T-helper 2 cell (primary cell): ENCODE measurements around the gene MAP3K1.
"Not testable (repeated sequence)": the region's sequence is repeated elsewhere in the genome, so short reads cannot be mapped to it uniquely, and the experiment has no call there.

Experiments
- DNase-seq, 5 experiments: peaks; one replicate each; pipeline versions ENCODE4 v3.0.0 to v3.0.0-alpha.2; 2012 to 2022
- total RNA-seq, 2 donors: gene quantifications; one replicate each; lab custom pipeline; 2026; lab: John Stamatoyannopoulos, UW

MAP3K1 gene
- total RNA-seq, result 324 to 459 reads per million in 2 donors

DNA sequence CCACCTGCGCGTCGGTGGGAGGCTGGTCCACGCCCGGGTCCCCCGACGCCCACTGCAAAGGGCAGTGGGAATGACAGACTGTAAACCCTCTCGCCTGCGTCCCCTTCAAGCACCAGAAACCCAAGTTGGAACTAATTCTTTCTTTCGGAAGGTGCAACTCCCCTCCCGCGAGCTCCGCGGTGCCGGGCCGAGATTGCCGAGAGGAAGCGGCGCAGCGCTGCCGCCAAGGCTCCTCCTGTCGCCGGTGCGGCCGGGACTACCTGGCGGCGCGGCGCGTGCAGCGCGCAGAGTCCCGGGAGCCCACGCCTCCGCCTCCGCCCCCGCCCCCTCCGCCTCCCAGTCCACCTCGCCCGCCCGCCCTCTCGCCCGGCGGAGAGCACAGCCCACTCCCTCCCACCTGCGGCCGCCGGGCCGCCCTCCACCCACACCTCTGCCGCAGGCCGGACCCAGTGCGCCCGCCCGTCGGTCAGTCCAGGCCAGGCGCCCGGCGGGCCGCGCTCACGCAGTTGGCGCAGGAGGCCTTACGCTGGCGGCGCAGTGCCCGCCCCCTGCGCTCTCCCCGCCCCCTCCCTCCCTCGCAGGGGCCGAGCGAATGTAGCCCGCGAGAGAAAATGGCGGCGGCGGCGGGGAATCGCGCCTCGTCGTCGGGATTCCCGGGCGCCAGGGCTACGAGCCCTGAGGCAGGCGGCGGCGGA lies at the start of gene MAP3K1:
Gene MAP3K1, plus strand, starts transcription at position 587 of the 695 bp plus-strand sequence. Its CDS starts 25 bp downstream, at position 612.
- peak; percentile 66 to 94 (median 77) for DNase-seq

DNA sequence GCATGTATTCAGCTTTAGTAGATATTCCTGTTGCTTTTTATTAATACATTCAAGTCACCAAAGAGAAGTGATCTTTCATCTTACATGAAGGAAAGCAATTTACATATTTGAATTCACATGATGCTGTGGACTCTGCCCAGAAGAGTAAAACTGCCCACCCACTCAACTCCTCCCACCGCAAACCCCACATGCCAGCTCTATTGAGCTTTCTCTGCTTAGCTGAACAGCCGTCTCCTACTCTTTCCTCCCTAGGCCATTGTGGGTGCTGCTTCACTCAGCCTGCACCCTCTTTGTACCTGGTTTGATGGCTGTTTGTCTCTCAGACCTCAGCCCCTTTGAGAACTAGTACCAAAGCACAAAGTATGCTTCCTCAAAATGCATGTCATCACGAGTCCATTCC lies 48.4 kb upstream of the MAP3K1 start:
- no peak for DNase-seq

DNA sequence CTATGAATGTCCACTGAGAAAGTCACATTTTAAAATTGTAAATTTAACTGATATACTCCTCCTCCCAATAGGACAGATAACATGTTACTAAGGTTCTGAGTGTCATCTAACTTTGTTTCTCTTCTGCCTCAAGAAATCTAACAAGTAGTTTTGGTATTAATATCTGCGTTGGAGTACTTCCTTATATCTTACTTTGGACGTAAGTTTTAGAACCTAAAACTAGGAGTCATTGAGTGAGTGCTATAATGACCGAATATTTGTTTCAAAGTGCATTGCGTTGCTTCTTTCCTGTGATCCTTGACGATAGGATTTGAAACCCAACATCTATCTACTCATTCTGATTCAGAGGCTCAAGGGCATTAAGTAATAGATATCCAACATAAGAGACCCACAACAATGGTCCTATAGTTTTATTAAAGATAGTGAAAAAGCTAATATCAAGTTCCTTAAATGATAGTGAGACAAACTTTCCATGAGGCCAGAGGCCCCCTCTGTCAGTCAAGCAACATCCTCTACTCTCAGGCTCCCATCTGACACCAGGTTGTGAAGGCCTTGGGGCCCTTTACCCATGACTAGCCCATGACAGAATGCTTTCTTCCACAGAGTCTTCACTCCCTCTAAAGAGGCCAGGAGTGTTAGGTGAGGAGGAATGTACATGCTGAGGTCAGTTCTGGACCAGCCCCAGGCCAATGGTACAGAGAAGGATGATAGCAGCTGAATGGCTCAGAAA lies 45.3 kb upstream of the MAP3K1 start:
- DNase-seq, result no peak

DNA sequence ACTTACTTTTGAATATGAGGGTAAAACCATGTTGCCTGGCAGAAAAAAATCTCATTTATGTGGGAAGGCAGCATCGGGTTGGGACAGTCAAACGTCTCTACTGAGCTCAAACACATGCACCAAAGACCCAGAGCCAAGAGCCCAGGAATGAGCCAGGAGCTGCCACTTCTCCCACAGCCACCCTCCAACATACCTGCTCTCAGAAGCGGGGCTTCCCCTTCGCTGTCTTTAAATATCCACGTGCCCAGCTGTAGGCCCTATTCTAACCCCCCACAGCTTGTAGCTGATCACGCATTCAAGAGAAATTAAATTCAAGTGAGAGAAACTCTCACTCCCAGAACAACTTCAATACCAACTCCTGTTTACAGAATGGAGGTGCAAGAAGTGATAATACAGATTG lies 42.6 kb upstream of the MAP3K1 start:
- DNase-seq, result no peak

DNA sequence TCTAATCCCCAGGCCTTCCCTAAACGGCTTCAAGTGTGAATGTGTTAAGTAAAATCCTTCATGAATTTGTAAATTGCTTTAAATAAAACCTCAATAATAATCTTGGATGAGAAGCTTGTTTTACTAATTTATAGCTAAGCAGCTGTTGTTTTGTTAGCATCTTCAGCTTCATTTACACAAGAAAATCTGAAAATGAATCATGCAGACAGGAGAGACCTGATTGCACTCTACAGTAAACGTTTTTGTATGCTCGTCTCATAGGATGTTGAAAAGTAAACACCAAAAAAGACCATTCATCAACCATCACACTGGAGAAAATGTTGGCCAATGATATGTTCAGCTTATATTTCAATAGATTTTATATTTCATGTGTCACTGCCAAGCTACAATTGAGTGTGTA lies 40.4 kb upstream of the MAP3K1 start:
- DNase-seq, result no peak

DNA sequence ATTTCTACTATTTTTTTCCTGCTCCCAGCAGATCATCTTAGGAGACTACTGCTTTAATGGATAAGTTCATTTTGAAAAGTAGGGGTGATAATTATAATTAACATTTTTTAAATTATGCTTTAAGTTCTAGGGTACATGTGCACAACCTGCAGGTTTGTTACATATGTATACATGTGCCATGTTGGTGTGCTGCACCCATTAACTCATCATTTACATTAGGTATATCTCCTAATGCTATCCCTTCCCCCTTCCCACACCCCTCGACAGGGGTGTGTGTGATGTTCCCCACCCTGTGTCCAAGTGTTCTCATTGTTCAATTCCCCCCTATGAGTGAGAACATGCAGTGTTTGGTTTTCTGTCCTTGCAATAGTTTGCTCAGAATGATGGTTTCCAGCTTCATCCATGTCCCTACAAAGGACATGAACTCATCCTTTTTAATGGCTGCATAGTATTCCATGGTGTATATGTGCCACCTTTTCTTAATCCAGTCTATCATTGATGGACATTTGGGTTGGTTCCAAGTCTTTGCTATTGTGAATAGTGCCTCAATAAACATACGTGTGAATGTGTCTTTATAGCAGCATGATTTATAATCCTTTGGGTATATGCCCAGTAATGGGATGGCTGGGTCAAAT lies 39.0 kb upstream of the MAP3K1 start:
- not testable (repeated sequence) for DNase-seq

DNA sequence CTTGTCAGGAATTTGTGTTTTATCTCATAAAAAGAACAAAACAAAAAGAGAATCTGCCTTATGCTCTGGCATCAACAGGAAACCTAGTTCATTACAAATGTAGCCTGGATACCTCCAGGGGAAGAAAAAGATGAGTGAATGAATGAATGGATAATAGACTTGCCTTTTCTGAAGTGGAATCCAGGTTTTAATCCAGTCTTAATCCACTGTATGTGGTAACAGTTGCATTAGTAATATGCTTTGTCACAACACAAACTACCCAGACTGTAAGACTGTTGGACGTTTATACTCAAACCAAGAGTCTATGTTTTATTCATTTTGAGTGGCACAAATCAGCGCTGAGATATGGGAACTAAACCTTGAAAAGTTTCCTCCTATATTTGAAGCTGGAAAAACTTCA lies 32.1 kb upstream of the MAP3K1 start:
- DNase-seq, result no peak

DNA sequence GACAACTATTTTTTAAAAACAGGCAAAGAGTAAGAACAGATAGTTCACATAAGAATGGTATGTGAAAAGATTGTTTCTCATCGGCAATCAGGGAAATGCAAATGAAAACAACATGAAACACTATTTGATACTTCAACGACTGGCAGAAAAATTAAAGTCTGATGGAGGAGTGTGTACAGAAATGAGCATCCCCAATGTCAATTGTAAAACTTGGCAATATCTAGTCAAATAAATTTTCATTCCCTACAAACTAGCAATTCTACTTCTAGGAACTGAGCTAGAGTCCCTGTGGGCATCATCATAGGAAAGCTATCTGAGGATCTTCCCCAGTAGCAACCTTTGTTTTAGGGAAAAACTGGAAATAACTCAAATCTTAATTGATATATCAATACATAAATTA lies 29.0 kb upstream of the MAP3K1 start:
- no peak for DNase-seq

DNA sequence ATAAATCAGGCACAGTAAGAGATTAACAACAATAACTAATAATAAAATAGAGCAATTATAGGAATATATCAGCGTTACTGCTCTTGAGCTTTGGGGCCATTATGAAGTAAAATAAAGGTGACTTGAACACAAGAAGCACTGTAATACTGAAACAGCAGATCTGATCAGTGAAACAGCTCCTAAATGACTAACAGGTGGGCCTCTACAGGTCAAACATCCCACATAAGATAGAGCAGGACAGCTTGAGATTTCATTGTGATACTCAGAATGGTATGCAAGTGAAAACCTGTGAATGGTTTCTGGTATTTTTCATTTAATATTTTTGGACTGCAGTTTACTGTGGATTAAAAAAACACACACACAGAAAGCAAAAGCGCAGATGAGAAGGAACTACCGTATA lies 24.0 kb upstream of the MAP3K1 start:
- DNase-seq, result peak in 1 of 5 experiments; percentile 87

DNA sequence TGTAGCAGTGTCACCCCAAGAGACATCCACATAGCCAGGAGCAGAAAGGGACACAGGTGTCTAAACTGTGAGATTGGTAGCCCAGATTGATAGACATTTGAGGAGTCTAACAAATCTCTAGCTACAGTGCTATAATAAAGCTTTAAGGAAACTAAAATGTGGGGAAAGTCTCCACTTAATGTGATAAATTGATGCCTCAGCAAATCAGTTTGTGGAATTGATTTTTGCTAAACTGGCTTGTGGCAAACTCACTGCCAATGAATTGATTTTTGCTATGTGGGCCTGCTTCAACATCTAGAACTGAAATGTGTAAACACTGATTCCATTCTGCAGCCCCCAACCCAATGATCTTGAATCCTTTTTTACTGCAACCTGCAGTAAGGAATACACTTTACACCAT lies 16.8 kb upstream of the MAP3K1 start:
- DNase-seq, result no peak

DNA sequence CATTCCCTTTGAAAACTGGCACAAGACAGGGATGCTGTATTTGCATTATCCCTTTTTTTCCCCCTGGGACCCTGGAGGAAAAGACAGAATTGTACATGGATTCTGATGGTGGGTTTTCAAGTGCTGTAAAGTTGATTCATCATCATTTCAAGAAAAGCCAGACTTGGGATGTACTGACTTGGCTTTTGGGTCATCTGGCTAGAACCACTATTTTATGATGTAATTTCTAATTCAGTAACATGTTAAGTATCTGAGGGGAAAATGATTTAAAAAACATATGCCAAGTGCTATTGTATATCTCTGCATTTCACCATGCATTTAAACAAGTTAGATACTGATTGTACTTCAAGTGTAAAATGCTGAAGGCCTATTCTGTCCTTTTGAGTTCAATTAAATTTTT lies 15.2 kb upstream of the MAP3K1 start:
- no peak for DNase-seq

DNA sequence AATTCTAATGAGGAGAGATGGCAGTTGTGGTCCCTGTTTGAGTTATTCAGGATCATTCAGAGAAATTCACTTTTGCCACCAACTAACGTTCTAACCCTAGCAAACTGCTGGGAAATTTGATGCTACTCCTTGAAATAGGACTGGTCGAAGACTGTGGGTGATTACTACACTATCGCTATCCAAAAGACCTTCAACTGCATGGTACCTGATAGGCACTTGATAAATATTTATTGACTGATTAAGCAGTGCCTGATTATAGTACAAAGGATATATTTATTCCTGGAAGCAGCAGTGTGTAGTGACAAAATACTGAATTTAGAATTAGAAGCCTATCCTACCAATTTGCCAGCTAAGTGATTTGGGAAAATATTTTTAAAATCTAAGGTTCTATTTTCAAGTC lies 14.1 kb upstream of the MAP3K1 start:
- no peak for DNase-seq

DNA sequence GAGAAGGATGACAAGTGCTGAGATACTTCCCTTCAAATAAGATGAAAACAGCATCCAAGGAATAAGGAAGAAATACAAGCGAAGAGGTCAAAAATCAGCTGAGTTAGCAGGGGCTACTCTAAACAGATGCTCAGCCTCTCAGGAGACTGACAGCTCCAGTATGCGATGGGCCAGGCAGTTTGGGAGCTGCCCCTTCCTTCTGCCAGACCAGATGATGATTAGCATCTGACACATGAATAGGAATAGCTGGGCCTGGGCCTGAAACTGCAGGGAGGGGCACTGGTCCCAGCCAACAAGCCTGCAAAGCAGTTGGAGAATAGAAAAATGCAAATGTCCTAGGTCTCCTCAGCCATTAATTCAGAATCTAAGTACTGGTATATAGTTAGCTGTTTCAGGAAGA lies 13.1 kb upstream of the MAP3K1 start:
- DNase-seq, result no peak

DNA sequence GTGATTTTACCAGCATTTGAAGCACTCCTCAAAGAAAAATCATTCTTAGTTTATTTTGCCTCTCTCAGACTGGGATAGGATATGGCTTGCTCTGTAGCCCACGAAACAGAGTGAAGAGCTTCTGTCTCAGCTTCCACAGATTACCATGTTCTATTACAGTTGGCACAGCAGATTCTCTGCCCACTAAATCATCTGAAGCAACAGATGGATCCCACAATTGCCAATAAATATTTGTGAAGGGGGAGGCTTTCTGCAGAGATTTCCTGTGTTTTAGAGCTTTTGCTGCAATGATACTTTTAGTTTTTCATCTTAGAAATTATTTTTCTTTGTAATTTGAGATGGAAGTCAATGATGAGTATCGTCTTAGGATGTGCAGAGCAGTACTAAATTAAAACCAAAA lies 12.3 kb upstream of the MAP3K1 start:
- DNase-seq, result no peak

DNA sequence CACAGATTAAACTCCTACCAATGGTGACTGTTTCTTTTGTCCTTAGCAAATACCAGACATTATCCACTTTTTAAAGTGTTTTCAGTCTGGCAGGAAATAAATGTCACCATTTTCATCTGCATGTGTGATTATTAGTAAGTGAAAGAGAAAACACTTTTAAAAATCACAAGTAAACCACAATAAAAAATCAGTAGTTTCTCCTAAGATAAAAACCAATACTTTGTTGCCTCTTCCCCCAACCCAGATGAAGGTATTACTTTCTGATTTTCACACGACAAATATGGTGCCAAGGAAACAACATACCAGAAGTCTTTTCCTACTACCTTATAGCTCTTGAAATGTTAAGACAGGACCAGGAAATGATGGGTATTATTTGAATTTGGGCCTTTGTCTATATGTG lies 11.5 kb upstream of the MAP3K1 start:
- DNase-seq, result peak in 1 of 5 experiments; percentile 27

DNA sequence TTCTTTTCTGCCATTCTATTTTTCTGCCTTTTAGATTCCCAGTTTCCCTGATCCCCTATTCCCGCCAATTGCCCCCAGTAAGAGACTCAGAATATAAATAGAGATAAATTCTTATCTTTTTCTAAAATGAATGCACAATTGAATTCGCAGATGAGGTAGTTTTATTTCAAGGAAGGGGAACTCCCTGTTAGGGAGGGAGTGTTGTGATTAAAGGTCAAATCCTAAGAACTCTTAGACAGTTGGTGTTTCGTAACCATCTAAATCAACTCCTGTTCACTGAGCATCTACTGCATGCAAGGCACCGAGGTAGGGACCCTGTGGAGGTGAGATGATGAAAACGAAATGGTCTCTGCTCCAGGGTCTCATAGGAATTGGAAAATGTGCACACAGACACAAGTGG lies 7.7 kb upstream of the MAP3K1 start:
- no peak for DNase-seq

DNA sequence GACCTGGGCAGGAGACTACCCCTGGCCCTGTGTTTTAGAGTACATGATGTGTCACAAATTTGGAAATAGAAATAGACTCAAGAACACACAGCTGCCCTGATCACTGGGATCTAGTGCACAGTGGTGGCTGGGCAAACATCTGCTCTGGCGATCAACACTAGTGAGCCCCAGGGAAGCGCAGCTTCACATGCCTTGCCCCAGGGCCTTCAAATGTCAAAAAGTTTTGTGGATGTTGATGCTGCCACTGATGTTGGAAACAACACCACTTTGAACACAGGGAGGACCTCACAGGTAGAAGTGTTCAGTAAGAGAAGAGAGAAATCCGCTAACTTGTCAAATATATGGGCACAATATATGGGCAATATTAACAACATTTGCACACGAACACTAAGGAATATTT lies 7.1 kb upstream of the MAP3K1 start:
- DNase-seq, result no peak

DNA sequence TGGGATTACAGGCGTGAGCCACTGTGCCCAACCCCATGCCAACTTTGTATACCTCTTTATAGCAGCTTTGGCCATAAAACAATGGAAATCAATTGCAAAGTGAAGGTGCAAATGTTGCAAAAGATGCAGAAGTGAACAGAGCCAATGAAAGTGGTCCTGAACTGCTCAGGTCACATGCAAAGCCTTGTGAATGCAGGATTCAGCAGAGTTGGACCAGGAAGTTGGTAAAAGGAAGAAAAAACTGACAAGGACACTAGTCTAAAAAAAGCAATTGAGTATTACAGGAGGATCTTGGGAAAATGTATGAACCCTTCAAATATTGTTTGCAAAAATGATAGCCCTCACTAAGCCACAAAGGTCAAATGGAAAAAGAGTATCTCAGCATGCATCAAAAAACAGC lies 4.5 kb upstream of the MAP3K1 start:
- DNase-seq, result no peak

DNA sequence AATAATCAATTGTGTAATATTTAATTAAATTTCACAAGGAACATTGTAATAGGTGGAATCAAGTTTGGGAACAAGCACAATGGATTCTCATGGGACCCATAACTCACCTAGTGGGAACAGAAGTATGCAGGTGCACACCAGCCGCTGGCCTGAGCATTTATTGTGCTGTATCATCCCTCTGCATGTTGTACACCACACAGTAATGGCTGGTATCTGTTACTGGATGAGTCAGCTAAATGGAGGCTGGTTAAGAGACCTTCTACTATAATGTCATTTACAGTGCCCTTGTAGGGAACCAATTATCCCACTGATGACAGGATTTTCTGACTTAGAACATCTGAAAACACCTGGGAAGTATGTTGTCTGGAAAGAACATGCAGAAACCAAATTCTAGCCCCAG lies 3.2 kb upstream of the MAP3K1 start:
- peak in 1 of 5 experiments; percentile 67 for DNase-seq

DNA sequence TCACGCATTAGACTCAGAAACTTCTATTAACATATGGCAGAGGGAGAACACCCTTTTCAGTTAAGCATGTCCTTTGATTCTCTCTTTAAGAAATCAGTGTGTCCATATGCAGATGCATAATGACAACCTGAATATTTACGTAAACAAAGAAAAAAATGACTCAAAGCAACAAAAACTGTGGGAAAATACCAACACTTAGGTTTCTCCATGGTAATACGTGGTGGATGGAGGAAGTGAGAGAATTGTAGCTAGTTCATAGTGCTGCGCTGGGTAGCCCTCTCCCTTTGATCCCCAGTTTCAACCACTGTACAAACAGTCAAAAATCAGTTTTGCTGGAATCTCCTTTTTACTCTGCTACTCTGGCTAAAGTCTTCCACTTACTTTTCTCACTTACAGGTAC lies 2.0 kb upstream of the MAP3K1 start:
- DNase-seq, result peak in 1 of 5 experiments; percentile 47

DNA sequence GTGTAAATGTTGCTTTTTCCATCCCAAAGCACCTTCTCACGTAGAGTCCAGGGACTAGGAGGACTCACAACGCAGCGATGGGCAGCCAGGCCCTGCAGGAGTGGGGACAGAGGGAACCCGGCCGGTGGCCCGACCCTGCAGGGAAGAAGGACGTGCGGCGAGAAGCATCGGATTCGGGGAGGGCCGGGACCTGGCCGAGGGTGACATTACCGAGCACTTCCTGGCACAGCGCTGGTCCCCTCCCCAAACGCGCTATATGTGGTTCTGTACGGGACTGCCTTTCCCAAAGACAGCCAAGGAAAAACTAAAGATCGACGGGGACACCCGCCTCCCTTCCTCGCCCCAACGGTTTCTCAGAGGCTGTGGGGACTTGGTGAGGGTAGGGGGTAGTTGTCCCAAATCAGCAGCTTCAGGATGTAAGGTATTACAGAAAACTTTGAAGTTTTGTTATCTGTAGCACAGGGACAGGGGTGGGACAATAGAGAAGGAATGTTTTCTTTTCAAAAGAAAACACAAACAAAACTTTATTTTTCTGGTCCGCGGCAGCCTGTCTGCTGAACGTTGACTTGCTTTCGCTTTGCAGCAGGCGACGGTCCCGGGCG lies 887 bp upstream of the MAP3K1 start:
- peak in 3 of 5 experiments; percentile 19 to 63 (median 28) for DNase-seq

DNA sequence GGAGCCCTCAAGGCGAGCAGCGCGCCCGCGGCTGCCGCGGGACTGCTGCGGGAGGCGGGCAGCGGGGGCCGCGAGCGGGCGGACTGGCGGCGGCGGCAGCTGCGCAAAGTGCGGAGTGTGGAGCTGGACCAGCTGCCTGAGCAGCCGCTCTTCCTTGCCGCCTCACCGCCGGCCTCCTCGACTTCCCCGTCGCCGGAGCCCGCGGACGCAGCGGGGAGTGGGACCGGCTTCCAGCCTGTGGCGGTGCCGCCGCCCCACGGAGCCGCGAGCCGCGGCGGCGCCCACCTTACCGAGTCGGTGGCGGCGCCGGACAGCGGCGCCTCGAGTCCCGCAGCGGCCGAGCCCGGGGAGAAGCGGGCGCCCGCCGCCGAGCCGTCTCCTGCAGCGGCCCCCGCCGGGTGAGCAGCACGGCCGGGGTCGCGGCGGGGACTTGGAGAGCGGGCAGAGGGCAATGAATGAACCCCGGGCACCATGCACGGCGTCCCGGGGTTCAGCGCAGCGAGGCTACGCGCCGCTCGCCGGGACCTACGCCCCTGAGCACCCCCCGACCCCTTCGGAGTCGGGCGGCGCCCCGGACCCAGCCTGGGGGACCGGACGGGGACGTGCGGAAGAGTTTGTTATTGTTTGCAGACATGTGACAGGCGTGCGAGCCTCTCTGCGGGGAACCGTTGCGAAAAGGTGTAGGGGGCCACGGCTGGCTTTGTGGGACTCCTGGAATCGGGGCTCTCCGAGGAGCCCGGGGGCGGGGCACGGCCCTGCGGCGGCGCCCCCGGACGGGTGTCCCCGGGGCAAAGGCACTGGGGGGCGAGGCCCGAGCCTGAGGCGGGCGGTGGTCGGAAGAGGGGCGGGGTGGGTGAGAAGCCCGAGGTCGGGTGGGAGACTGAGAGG lies 553 bp downstream of the MAP3K1 start:
- peak in 4 of 5 experiments; percentile 25 to 71 (median 38) for DNase-seq
